K562 (cell line): Measurements from ENCODE around the gene PIK3CG. TPM values are rescaled to one million over a fixed set of nuclear protein-coding genes. Genes with fewer than 3 reads are reported as not detected.

ENCODE experiments used
- CCNT2 ChIP-seq: IDR thresholded peaks from 2 replicates; pipeline ENCODE4 v1.6.1; 2011; ENCODE audit warnings: borderline replicate concordance, low read depth, mild to moderate bottlenecking, moderate library complexity, mixed read lengths, low read length; ENCODE audit not compliant: insufficient read length; ENCODE audit errors: extremely low read depth
- CHAMP1 ChIP-seq: fragments of 450-650 bp; IDR thresholded peaks from 2 replicates; pipeline ENCODE4 v1.6.1; 2016; ENCODE audit warnings: mild to moderate bottlenecking
- DIDO1 ChIP-seq: fragments of 450-650 bp; IDR thresholded peaks from 2 replicates; pipeline ENCODE4 v1.6.1; 2016; ENCODE audit warnings: low read depth, missing biosample characterization, missing genetic modification characterization
- ESRRA ChIP-seq: fragments of 450-650 bp; IDR thresholded peaks from 2 replicates; pipeline ENCODE4 v1.6.1; 2014; ENCODE audit warnings: low read depth, mild to moderate bottlenecking, moderate library complexity, borderline replicate concordance
- ETV6 ChIP-seq, 3 experiments: fragments of 150-350 bp in 1 of 3; sonication (generic) in 1 of 3; formaldehyde crosslinking in 1 of 3; IDR thresholded peaks; 2 replicates each; pipeline versions ENCODE4 v1.6.1 to v1.8.0; 2014 to 2022; ENCODE audit warnings: borderline replicate concordance in 2 of 3, low read depth in 2 of 3, antibody characterized with exemption in 1 of 3, low read length in 1 of 3, mild to moderate bottlenecking in 1 of 3, missing genetic modification reagents in 1 of 3
- FOXA1 ChIP-seq: fragments of 450-650 bp; IDR thresholded peaks from 2 replicates; pipeline ENCODE4 v1.6.1; 2016; ENCODE audit warnings: mild to moderate bottlenecking, borderline replicate concordance
- FOXA3 ChIP-seq, 2 experiments: fragments of 450-650 bp in 1 of 2; sonication (generic) in 1 of 2; formaldehyde crosslinking; IDR thresholded peaks in 1 of 2; conservative IDR thresholded peaks in 1 of 2; 2 replicates each; pipeline versions ENCODE4 v1.4.0 to v1.8.0; 2020 to 2022; ENCODE audit warnings: mild to moderate bottlenecking in 2 of 2, missing genetic modification reagents in 1 of 2
- GTF2A2 ChIP-seq: IDR thresholded peaks from 2 replicates; pipeline ENCODE4 v1.6.1; 2016; ENCODE audit warnings: mild to moderate bottlenecking, missing genetic modification characterization, missing compliant biosample characterization
- ID3 ChIP-seq, 2 experiments: fragments of 250-450 bp in 1 of 2; fragments of 450-650 bp in 1 of 2; sonication (Bioruptor Pico) in 1 of 2; IDR thresholded peaks; 2 replicates each; pipeline versions ENCODE4 v1.6.1 to v1.8.0; 2016 to 2021; ENCODE audit warnings: mild to moderate bottlenecking in 2 of 2, moderate library complexity in 2 of 2, missing compliant biosample characterization in 1 of 2, missing genetic modification characterization in 1 of 2
- L3MBTL2 ChIP-seq: fragments of 450-650 bp; IDR thresholded peaks from 2 replicates; pipeline ENCODE4 v1.6.1; 2016; ENCODE audit warnings: mild to moderate bottlenecking, moderate library complexity
- MAFF ChIP-seq: IDR thresholded peaks from 2 replicates; pipeline ENCODE4 v1.6.1; 2012; ENCODE audit warnings: low read length, improper control_type of control experiment
- MAFG ChIP-seq: fragments of 450-650 bp; conservative IDR thresholded peaks from 2 replicates; pipeline ENCODE4 v1.6.1; 2016; ENCODE audit warnings: missing genetic modification characterization, missing compliant biosample characterization
- PTTG1 ChIP-seq: fragments of 450-650 bp; IDR thresholded peaks from 2 replicates; pipeline ENCODE4 v1.6.1; 2016; ENCODE audit warnings: low read depth, mild to moderate bottlenecking, missing genetic modification characterization, missing compliant biosample characterization
- RBM17 ChIP-seq: fragments of 200-400 bp; formaldehyde crosslinking; IDR thresholded peaks from 2 replicates; pipeline ENCODE4 v1.6.1; 2017; ENCODE audit warnings: low read depth, mild to moderate bottlenecking, low read length, borderline replicate concordance
- SAFB ChIP-seq: fragments of 200-400 bp; formaldehyde crosslinking; IDR thresholded peaks from 2 replicates; pipeline ENCODE4 v1.6.1; 2017; ENCODE audit warnings: low read depth, low read length, borderline replicate concordance
- SMAD4 ChIP-seq: fragments of 250-450 bp; sonication (Bioruptor Pico); conservative IDR thresholded peaks from 2 replicates; pipeline ENCODE4 v1.8.0; 2021; ENCODE audit warnings: inconsistent platforms, mild to moderate bottlenecking, moderate library complexity
- SMARCA5 ChIP-seq: fragments of 450-650 bp; IDR thresholded peaks from 2 replicates; pipeline ENCODE4 v1.6.1; 2016
- SPI1 ChIP-seq: IDR thresholded peaks from 2 replicates; pipeline ENCODE4 v1.6.1; 2011; ENCODE audit warnings: low read depth, low read length, control low read depth, borderline replicate concordance
- SREBF1 ChIP-seq: fragments of 150-350 bp; IDR thresholded peaks from 2 replicates; pipeline ENCODE4 v1.6.1; 2014; ENCODE audit warnings: antibody characterized with exemption, low read depth, low read length, borderline replicate concordance
- TARDBP ChIP-seq: fragments of 450-650 bp; IDR thresholded peaks from 2 replicates; pipeline ENCODE4 v1.6.1; 2016
- TCF15 ChIP-seq: fragments of 250-450 bp; sonication (Bioruptor Pico); IDR thresholded peaks from 2 replicates; pipeline ENCODE4 v1.8.0; 2022; ENCODE audit warnings: moderate library complexity, mild to moderate bottlenecking, inconsistent platforms
- TEAD1 ChIP-seq, 2 experiments: fragments of 450-650 bp in 1 of 2; sonication (generic) in 1 of 2; formaldehyde crosslinking; IDR thresholded peaks; 2 replicates each; pipeline versions ENCODE4 v1.4.0 to v1.8.0; 2020 to 2022; ENCODE audit warnings: mild to moderate bottlenecking in 2 of 2, missing genetic modification reagents in 1 of 2
- ZKSCAN1 ChIP-seq: fragments of 150-350 bp; IDR thresholded peaks from 2 replicates; pipeline ENCODE4 v1.6.1; 2016; ENCODE audit warnings: low read depth, low read length
- ZNF175 ChIP-seq: fragments of 200-800 bp; sonication (Bioruptor generic); IDR thresholded peaks from 2 replicates; pipeline ENCODE4 v1.6.1; 2016; ENCODE audit warnings: low read depth, mild to moderate bottlenecking, missing genetic modification characterization, missing compliant biosample characterization
- ZNF584 ChIP-seq: fragments of 200-800 bp; sonication (Bioruptor generic); IDR thresholded peaks from 2 replicates; pipeline ENCODE4 v1.6.1; 2016; ENCODE audit warnings: low read depth, mild to moderate bottlenecking, missing genetic modification characterization, missing compliant biosample characterization
- polyA plus RNA-seq, 8 experiments: library from polyadenylated mRNA; depleted of rRNA in 4 of 8; stranded (reverse) in 5 of 8; unstranded in 3 of 8; fragments of >200 nt; fragmentation: Nextera tagmentation in 2 of 8; fragmentation: Illumina TruSeq in 1 of 8; extraction: Ambion mirVana in 2 of 8; extraction: Trizol in 1 of 8; gene quantifications; 2 replicates each; pipeline versions ENCODE4 v1.2.1 to v1.2.3, GENCODE V29; 2011 to 2014; ENCODE audit warnings: inconsistent platforms in 1 of 8, missing spikeins in 1 of 8
- total RNA-seq, 7 experiments: library from RNA; depleted of rRNA in 6 of 7; stranded (reverse); fragments of >200 nt in 6 of 7; fragmentation: Illumina TruSeq in 2 of 7; extraction: Trizol in 2 of 7; gene quantifications; 2 replicates each; pipeline versions ENCODE4 v1.2.1 to v1.2.3, GENCODE V29; 2011 to 2021; ENCODE audit warnings: low replicate concordance in 1 of 7

The PIK3CG gene
- total and polyA plus RNA-seq, 9 of the 15 experiments (the other 6 are each of a cell fraction or from before 2014, with no cell fraction given), result 5.3 to 42.5 (median 29.0) TPM

- TF ChIP-seq ZNF584 (CRISPR knock-in tag) (peak; percentile 61; the same call in 1 of the 2 replicates), SAFB (no peak), ETV6 (IDR thresholded peaks at IDR 0.05; ENCODE audit: borderline replicate concordance in 1 of 2, low read depth in 2 of 2, low read length in 1 of 2) (no peak), ETV6 (CRISPR knock-in tag; IDR thresholded peaks at IDR 0.05; ENCODE audit: borderline replicate concordance) (no peak), CCNT2 (peak; percentile 9), ID3 (CRISPR knock-in tag; IDR thresholded peaks at IDR 0.05) (no peak), ID3 (tag; IDR thresholded peaks at IDR 0.05) (0 out of 2 replicates have a peak, but pooled peaks have one; percentile 66), SMARCA5 (no peak), SPI1 (peak; percentile 40; the same call in 1 of the 2 replicates), MAFF (peak; percentile 71), ESRRA (no peak), FOXA1 (no peak; the same call in 1 of the 2 replicates), FOXA3 (CRISPR knock-in tag; conservative IDR thresholded peaks at IDR 0.05 in 1 of 2, IDR thresholded peaks at IDR 0.05 in 1 of 2) (peak; percentile 78 to 81; a peak in 3 of 4 replicates), L3MBTL2 (peak; percentile 76), TCF15 (no peak), RBM17 (no peak), GTF2A2 (tag) (no peak), ZKSCAN1 (no peak), SMAD4 (CRISPR knock-in tag) (peak; percentile 65), CHAMP1 (peak; percentile 32; the same call in 1 of the 2 replicates), TARDBP (no peak), TEAD1 (CRISPR knock-in tag; IDR thresholded peaks at IDR 0.05) (peak; percentile 31 to 49; a peak in 1 of 4 replicates), PTTG1 (tag) (no peak), ZNF175 (CRISPR knock-in tag) (peak; percentile 65; the same call in 1 of the 2 replicates), DIDO1 (tag) (no peak), MAFG (tag) (peak; percentile 89), SREBF1 (no peak)
These were observed 16.1 kb upstream of the PIK3CG start (continued) for GRCh38 chr7:106848851-106849442.
